GM12878 (cell line): ENCODE measurements around the gene UBL4B. TPM values are rescaled to one million over a fixed set of nuclear protein-coding genes. Genes with fewer than 3 reads are reported as not detected.

ENCODE experiments used
- ATAC-seq: fragments of 200-7000 bp; cut with Tn5 transposase; 3 replicates; pipeline ENCODE4 v1.9.1; 2020; ENCODE audit warnings: mild to moderate bottlenecking, moderate library complexity
- BruUV-seq: library from RNA; stranded (reverse); fragments of 400-500 nt; replicated peaks from 2 replicates; lab custom pipeline; 2021; lab: Mats Ljungman, UMichigan
- CTCF ChIA-PET: fragments of 300-600 bp; sonication (Branson Sonifier 250); formaldehyde crosslinking; extraction: SDS; loops from one replicate; lab custom pipeline; 2021; ENCODE audit warnings: inconsistent platforms; lab: Yijun Ruan, JAX
- POLR2A ChIA-PET: fragments of 350-600 bp; formaldehyde crosslinking; extraction: SDS; loops from one replicate; lab custom pipeline; 2021; ENCODE audit warnings: inconsistent platforms; lab: Charles Lee
- RAD21 ChIA-PET: fragments of 300-600 bp; sonication (Branson Sonifier 250); formaldehyde crosslinking; loops from one replicate; lab custom pipeline; 2023; ENCODE audit warnings: antibody characterized with exemption; ENCODE audit not compliant: unreplicated experiment; lab: Charles Lee
- SMC1A ChIA-PET: fragments of 300-600 bp; sonication (Branson Sonifier 250); formaldehyde crosslinking; loops from one replicate; lab custom pipeline; 2023; ENCODE audit not compliant: unreplicated experiment, uncharacterized antibody; lab: Charles Lee
- DNase-seq: peaks from one replicate; pipeline ENCODE4 v3.0.0-alpha.2; 2011; ENCODE audit warnings: low read depth, low spot score
- FAIRE-seq: peaks from 3 replicates; lab custom pipeline; 2011; peaks lifted over from hg19 to GRCh38; lab: Jason Lieb, UNC
- H2AFZ ChIP-seq: 2 replicates; pipeline ENCODE4 v1.6.0; 2011; ENCODE audit warnings: low read depth, low read length, control low read depth; ENCODE audit not compliant: control insufficient read depth
- H3K27ac ChIP-seq: 2 replicates; pipeline ENCODE4 v1.5.1; 2011; ENCODE audit warnings: control low read depth; ENCODE audit not compliant: control insufficient read depth, insufficient read depth
- H3K27me3 ChIP-seq, 2 experiments: replicated peaks in 1 of 2; 2 replicates each; pipeline versions ENCODE4 v1.6.0 to v1.6.1; 2011; ENCODE audit warnings: low read length in 1 of 2; ENCODE audit not compliant: control insufficient read depth in 2 of 2, insufficient read depth in 2 of 2
- H3K36me3 ChIP-seq, 2 experiments: 2 replicates each; pipeline ENCODE4 v1.5.1; 2011; ENCODE audit warnings: low read length in 1 of 2; ENCODE audit not compliant: control insufficient read depth in 2 of 2, insufficient read depth in 2 of 2
- H3K4me1 ChIP-seq: 2 replicates; pipeline ENCODE4 v1.6.1; 2011; ENCODE audit warnings: mild to moderate bottlenecking, low read length, moderate library complexity, mixed read lengths; ENCODE audit not compliant: control insufficient read depth, insufficient read depth
- H3K4me2 ChIP-seq: 2 replicates; pipeline ENCODE4 v1.6.0; 2011; ENCODE audit warnings: control low read depth; ENCODE audit not compliant: control insufficient read depth, insufficient read depth
- H3K4me3 ChIP-seq: fragments of 200-600 bp; sonication (generic); 2 replicates; pipeline ENCODE4 v1.5.1; 2016
- H3K79me2 ChIP-seq: 2 replicates; pipeline ENCODE4 v1.6.0; 2011; ENCODE audit warnings: low read length; ENCODE audit not compliant: control insufficient read depth, insufficient read depth
- H3K9ac ChIP-seq: 2 replicates; pipeline ENCODE4 v1.8.0; 2011; ENCODE audit warnings: low read length, control low read depth, mixed read lengths; ENCODE audit not compliant: control insufficient read depth, insufficient read depth
- H3K9me3 ChIP-seq: replicated peaks from 3 replicates; pipeline ENCODE4 v1.5.1; 2011; ENCODE audit warnings: mild to moderate bottlenecking, low read length; ENCODE audit not compliant: control insufficient read depth, insufficient read depth
- H4K20me1 ChIP-seq: 2 replicates; pipeline ENCODE4 v1.6.0; 2011; ENCODE audit not compliant: control insufficient read depth, insufficient read depth
- FOS ChIP-seq: IDR thresholded peaks from 3 replicates; pipeline ENCODE4 v1.6.1; 2011; ENCODE audit warnings: borderline replicate concordance; ENCODE audit not compliant: insufficient read length; ENCODE audit errors: extremely low read depth
- IKZF1 ChIP-seq: fragments of 450-650 bp; conservative IDR thresholded peaks from 2 replicates; pipeline ENCODE4 v1.6.1; 2017; ENCODE audit warnings: antibody characterized with exemption, mild to moderate bottlenecking
- SMAD1 ChIP-seq: fragments of 450-650 bp; IDR thresholded peaks from 2 replicates; pipeline ENCODE4 v1.6.1; 2018; ENCODE audit warnings: mild to moderate bottlenecking, low read depth; ENCODE audit not compliant: partially characterized antibody
- SRF ChIP-seq, 2 experiments: IDR thresholded peaks; 2 replicates each; pipeline ENCODE4 v1.6.1; 2011; ENCODE audit warnings: low read depth in 2 of 2, low read length in 2 of 2, mild to moderate bottlenecking in 1 of 2, moderate library complexity in 1 of 2
- WGBS: methylation state at CpG from one replicate; pipeline ENCODE4 v1.1.6; 2016; ENCODE audit warnings: low lambda C conversion rate; ENCODE audit not compliant: insufficient replicate concordance, insufficient coverage; ENCODE audit errors: missing lambda C conversion rate; 5-methylcytosine and 5-hydroxymethylcytosine counted together
- in situ Hi-C: fragments of 300-500 bp; cut with MboI; formaldehyde crosslinking; loops from 9 replicates; pipeline ENCODE4 v1.14.3; 2018; ENCODE audit warnings: mixed read lengths
- intact Hi-C: fragments of 100-400 bp; cut with micrococcal nuclease; formaldehyde crosslinking; loops from one replicate; pipeline ENCODE4 v1.14.2; 2022; ENCODE audit not compliant: unreplicated experiment
- polyA plus RNA-seq, 11 experiments: library from polyadenylated mRNA; depleted of rRNA in 4 of 11; unstranded in 6 of 11; stranded (reverse) in 5 of 11; fragments of >200 nt; fragmentation: Nextera tagmentation in 4 of 11; fragmentation: Illumina TruSeq in 1 of 11; extraction: Ambion mirVana in 4 of 11; extraction: Trizol in 1 of 11; gene quantifications; 1 replicate in 1 of 11; 2 replicates in 10 of 11; pipeline versions ENCODE4 v1.2.1 to v1.2.3, GENCODE V29; 2011 to 2016; ENCODE audit warnings: inconsistent platforms in 2 of 11, missing spikeins in 2 of 11, low read depth in 1 of 11
- total RNA-seq, 4 experiments: library from RNA; depleted of rRNA in 3 of 4; stranded (reverse); fragments of >200 nt in 3 of 4; fragmentation: Illumina TruSeq in 1 of 4; extraction: Trizol in 1 of 4; gene quantifications; 2 replicates each; pipeline versions ENCODE4 v1.2.1 to v1.2.3, GENCODE V29; 2013 to 2021
- TF ChIP-seq, protein P1 (sequence below): fragments of 450-650 bp; formaldehyde crosslinking; IDR thresholded peaks from 2 replicates; pipeline ENCODE4 v1.5.0; 2022; ENCODE audit warnings: mild to moderate bottlenecking, missing genetic modification characterization
- TF ChIP-seq, protein P2 (sequence below): fragments of 450-650 bp; IDR thresholded peaks from 2 replicates; pipeline ENCODE4 v1.6.1; 2017; ENCODE audit warnings: mild to moderate bottlenecking, moderate library complexity
- TF ChIP-seq, protein P3 (sequence below): IDR thresholded peaks from 2 replicates; pipeline ENCODE4 v1.6.1; 2012; ENCODE audit warnings: low read length, inconsistent platforms
- TF ChIP-seq, protein P4 (sequence below): fragments of 150-350 bp; IDR thresholded peaks from 2 replicates; pipeline ENCODE4 v1.6.1; 2016; ENCODE audit warnings: low read depth, low read length

Gene UBL4B
- total and polyA plus RNA-seq, 10 of the 15 experiments (the other 5 are each of a cell fraction or from before 2014, with no cell fraction given) = 0.06 to 0.15 TPM; not detected in 8

DNA sequence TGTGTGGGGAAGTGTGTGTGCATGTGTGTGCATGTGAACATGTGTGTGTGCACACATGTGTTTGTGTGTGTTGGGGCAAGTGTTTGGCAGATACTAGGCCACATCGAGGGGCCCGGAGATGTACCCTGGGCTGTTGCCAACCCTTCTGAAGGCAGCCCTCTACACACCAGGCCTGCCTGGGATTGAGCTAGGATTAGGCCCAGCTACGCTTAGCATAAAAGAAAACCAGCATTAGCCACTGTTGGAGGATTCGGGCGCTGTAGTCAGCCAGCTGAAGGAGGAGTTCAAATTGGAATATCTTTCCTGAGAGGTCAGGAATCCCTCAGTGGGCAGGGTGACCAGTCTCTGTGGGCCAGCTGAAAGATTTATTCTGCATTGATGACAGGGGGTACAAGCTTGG, 31.2 kb upstream of the UBL4B start (continued):
- no peak for TF ChIP-seq IKZF1

DNA sequence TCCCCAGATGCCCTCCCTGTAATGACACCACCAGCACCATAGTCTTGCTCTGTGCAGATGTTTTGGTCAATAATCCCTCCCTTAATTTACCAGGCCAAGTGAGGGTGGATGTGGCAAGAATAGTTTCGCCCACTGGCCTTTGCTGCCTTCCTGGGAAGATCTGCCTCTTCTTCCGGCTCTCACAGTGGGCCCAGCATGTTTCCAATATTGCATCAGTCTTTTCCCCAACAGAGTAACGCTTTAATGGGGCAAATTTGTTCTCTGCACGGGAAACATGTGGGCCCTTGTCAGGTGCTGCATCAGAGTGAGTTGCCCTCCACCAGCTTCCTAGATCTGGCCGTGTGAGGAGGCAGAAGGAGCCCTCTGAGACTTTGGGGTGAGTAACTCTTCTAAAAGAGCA, 29.8 kb upstream of the UBL4B start:
- WGBS = 67% methylated on average over 5 of the region's 5 CpGs
- intact Hi-C loops = loop anchor here (10.0 kb wide), 1 partner anchor 382 kb away; no protein-coding TSS in a partner anchor
- TF ChIP-seq, protein P1, sequence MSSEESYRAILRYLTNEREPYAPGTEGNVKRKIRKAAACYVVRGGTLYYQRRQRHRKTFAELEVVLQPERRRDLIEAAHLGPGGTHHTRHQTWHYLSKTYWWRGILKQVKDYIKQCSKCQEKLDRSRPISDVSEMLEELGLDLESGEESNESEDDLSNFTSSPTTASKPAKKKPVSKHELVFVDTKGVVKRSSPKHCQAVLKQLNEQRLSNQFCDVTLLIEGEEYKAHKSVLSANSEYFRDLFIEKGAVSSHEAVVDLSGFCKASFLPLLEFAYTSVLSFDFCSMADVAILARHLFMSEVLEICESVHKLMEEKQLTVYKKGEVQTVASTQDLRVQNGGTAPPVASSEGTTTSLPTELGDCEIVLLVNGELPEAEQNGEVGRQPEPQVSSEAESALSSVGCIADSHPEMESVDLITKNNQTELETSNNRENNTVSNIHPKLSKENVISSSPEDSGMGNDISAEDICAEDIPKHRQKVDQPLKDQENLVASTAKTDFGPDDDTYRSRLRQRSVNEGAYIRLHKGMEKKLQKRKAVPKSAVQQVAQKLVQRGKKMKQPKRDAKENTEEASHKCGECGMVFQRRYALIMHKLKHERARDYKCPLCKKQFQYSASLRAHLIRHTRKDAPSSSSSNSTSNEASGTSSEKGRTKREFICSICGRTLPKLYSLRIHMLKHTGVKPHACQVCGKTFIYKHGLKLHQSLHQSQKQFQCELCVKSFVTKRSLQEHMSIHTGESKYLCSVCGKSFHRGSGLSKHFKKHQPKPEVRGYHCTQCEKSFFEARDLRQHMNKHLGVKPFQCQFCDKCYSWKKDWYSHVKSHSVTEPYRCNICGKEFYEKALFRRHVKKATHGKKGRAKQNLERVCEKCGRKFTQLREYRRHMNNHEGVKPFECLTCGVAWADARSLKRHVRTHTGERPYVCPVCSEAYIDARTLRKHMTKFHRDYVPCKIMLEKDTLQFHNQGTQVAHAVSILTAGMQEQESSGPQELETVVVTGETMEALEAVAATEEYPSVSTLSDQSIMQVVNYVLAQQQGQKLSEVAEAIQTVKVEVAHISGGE (CRISPR knock-in tag) = no peak
- no peak for TF ChIP-seq SRF (IDR thresholded peaks at IDR 0.05; ENCODE audit: low read depth in 2 of 2, low read length in 2 of 2)
- TF ChIP-seq, protein P2, sequence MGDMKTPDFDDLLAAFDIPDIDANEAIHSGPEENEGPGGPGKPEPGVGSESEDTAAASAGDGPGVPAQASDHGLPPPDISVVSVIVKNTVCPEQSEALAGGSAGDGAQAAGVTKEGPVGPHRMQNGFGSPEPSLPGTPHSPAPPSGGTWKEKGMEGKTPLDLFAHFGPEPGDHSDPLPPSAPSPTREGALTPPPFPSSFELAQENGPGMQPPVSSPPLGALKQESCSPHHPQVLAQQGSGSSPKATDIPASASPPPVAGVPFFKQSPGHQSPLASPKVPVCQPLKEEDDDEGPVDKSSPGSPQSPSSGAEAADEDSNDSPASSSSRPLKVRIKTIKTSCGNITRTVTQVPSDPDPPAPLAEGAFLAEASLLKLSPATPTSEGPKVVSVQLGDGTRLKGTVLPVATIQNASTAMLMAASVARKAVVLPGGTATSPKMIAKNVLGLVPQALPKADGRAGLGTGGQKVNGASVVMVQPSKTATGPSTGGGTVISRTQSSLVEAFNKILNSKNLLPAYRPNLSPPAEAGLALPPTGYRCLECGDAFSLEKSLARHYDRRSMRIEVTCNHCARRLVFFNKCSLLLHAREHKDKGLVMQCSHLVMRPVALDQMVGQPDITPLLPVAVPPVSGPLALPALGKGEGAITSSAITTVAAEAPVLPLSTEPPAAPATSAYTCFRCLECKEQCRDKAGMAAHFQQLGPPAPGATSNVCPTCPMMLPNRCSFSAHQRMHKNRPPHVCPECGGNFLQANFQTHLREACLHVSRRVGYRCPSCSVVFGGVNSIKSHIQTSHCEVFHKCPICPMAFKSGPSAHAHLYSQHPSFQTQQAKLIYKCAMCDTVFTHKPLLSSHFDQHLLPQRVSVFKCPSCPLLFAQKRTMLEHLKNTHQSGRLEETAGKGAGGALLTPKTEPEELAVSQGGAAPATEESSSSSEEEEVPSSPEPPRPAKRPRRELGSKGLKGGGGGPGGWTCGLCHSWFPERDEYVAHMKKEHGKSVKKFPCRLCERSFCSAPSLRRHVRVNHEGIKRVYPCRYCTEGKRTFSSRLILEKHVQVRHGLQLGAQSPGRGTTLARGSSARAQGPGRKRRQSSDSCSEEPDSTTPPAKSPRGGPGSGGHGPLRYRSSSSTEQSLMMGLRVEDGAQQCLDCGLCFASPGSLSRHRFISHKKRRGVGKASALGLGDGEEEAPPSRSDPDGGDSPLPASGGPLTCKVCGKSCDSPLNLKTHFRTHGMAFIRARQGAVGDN = no peak
- TF ChIP-seq SMAD1 = no peak
- TF ChIP-seq, protein P3, sequence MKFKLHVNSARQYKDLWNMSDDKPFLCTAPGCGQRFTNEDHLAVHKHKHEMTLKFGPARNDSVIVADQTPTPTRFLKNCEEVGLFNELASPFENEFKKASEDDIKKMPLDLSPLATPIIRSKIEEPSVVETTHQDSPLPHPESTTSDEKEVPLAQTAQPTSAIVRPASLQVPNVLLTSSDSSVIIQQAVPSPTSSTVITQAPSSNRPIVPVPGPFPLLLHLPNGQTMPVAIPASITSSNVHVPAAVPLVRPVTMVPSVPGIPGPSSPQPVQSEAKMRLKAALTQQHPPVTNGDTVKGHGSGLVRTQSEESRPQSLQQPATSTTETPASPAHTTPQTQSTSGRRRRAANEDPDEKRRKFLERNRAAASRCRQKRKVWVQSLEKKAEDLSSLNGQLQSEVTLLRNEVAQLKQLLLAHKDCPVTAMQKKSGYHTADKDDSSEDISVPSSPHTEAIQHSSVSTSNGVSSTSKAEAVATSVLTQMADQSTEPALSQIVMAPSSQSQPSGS = no peak
- no peak for TF ChIP-seq FOS
- TF ChIP-seq, protein P4, sequence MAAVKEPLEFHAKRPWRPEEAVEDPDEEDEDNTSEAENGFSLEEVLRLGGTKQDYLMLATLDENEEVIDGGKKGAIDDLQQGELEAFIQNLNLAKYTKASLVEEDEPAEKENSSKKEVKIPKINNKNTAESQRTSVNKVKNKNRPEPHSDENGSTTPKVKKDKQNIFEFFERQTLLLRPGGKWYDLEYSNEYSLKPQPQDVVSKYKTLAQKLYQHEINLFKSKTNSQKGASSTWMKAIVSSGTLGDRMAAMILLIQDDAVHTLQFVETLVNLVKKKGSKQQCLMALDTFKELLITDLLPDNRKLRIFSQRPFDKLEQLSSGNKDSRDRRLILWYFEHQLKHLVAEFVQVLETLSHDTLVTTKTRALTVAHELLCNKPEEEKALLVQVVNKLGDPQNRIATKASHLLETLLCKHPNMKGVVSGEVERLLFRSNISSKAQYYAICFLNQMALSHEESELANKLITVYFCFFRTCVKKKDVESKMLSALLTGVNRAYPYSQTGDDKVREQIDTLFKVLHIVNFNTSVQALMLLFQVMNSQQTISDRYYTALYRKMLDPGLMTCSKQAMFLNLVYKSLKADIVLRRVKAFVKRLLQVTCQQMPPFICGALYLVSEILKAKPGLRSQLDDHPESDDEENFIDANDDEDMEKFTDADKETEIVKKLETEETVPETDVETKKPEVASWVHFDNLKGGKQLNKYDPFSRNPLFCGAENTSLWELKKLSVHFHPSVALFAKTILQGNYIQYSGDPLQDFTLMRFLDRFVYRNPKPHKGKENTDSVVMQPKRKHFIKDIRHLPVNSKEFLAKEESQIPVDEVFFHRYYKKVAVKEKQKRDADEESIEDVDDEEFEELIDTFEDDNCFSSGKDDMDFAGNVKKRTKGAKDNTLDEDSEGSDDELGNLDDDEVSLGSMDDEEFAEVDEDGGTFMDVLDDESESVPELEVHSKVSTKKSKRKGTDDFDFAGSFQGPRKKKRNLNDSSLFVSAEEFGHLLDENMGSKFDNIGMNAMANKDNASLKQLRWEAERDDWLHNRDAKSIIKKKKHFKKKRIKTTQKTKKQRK = no peak

More for the DNA sequence above, 29.8 kb upstream of the UBL4B start:
- Histone ChIP-seq H3K9me3 (no peaks in the 10 kb centered on the region), H3K27ac (no peak overlapping the region), H3K36me3 (no peaks in the 10 kb centered on the region), H3K4me1 (peaks cover 5% of the 10 kb centered on the region; the same call in 1 of the 2 replicates), H4K20me1 (no peaks in the 10 kb centered on the region), H3K4me3 (no peak overlapping the region), H2AFZ (no peak overlapping the region), H3K9ac (no peak overlapping the region), H3K79me2 (no peaks in the 10 kb centered on the region), H3K4me2 (no peak overlapping the region), H3K27me3 (peaks cover 0 to 8% of the 10 kb centered on the region in 2 experiments; a peak in 2 of 4 replicates)
- RAD21 ChIA-PET = no interaction called here
- CTCF ChIA-PET = interaction anchor here (1.8 kb wide), 1 partner anchor 23 kb away, joined by 5 read pairs; no protein-coding TSS in a partner anchor
- no TSS peak for BruUV-seq
- SMC1A ChIA-PET = interaction anchor here (1.1 to 2.2 kb wide), 3 partner anchors 8 to 30 kb away, joined by 3 to 5 read pairs (median 4); no protein-coding TSS in a partner anchor
- in situ Hi-C loops = no loop called here
- FAIRE-seq = no peak
- no peak for DNase-seq
- no peak for ATAC-seq
- POLR2A ChIA-PET = interaction anchor here (0.8 kb wide), 1 partner anchor 11 kb away, joined by 3 read pairs; no protein-coding TSS in a partner anchor
